GM12878 (cell line): Measurements from ENCODE around the gene GNAQ.

Experiments
- CBX5 ChIP-seq: sonication (generic); IDR thresholded peaks from 2 replicates; pipeline ENCODE4 v1.6.1; 2016; ENCODE audit warnings: low read depth, moderate library complexity, mild to moderate bottlenecking, inconsistent platforms
- ZNF207 ChIP-seq: fragments of 450-650 bp; IDR thresholded peaks from 2 replicates; pipeline ENCODE4 v1.6.1; 2014; ENCODE audit warnings: antibody characterized with exemption, mild to moderate bottlenecking, borderline replicate concordance

GRCh38 chr9:77810637-77811119 lies 220.9 kb downstream of the GNAQ start:
- TF ChIP-seq ZNF207 (no peak), CBX5 (no peak)
